Activated naive CD8-positive, alpha-beta T cell treated with anti-CD3 and anti-CD28 coated beads, Interleukin-2, amount 50 U/mL, for 16 hours (primary cell): ENCODE measurements around the gene FAM168A.

Source experiments
- DNase-seq: peaks from one replicate; pipeline ENCODE4 v3.0.0-alpha.2; 2020; ENCODE audit warnings: low read depth, low spot score

FAM168A gene

DNA sequence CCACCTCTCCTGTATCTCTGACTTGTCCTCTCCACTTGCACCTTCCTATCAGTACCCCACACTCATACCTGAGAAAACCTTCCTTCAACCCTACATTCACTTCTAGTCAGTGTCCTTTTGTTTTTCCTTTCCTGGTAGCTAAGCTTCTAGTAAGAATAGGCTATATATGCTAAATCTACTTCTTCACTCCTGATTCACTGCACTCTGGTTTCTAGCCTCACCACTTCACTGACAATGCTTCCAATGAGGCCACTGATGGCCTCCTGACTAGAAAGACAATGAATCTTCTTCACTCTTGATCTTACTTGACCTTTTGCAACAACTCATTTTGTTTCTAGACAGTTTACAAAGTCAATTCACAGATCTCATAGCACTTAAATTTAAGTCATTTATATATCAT, 169.7 kb downstream of the FAM168A start:
- no peak for DNase-seq

- no peak for DNase-seq
These were observed 171.6 kb downstream of the FAM168A start for GRCh38 chr11:73426219-73426850.

DNA sequence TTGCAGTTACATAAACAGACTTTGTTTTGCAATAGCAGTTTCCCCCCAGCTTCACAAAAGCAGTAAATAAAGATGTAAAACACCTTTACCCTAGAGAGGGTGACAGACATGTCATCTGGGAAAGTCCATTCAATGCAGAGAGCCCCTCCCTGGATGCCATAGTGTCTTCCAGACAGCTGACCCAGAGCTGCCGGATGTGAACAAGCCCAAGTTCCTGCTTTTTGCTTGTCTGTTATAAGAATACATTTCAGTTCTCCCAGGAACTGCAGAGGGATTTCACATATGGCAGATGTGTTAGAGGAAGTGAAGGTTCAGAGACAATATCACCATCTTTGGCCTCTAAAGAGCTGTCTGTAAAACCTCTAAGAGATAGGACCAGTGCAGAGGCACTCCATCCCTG, 172.8 kb downstream of the FAM168A start:
- DNase-seq: no peak

DNA sequence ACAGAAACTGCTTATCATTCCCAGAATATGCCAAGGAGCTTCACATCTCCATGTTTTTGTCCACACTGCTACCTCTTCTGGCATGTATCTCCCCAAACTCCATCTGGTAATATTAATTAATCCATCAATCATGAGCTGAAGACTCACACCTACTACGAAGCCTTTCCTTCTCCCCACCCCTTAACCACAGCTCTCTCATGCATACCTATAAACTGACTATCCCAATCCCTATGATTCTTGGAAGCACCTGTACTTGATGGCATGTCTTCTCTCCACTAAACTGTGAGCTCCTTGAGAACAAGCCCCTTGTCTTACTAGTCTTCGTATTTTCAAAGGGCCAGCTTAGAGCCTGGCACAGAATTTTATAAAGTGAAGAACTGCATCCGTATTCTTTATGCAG, 174.4 kb downstream of the FAM168A start:
- no peak for DNase-seq

DNA sequence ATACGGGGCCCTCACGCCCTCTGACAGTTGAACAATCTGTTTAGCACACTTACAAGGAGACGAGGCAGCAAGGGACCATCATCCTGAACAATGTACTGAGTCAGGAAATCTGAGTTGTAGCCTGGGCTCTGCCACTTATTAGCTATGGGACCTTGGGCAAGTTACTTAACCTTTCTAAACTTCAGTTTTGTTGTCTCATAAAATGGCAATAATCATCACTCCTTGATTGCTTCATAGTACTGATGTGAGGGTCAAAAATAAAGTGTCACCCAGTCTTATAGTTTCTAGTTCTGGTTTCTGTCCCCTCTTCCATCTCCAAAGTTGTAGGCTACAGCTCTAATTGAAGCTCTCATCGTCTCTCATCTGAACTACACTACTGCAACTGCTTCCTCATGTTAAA, 175.0 kb downstream of the FAM168A start:
- DNase-seq: no peak

DNA sequence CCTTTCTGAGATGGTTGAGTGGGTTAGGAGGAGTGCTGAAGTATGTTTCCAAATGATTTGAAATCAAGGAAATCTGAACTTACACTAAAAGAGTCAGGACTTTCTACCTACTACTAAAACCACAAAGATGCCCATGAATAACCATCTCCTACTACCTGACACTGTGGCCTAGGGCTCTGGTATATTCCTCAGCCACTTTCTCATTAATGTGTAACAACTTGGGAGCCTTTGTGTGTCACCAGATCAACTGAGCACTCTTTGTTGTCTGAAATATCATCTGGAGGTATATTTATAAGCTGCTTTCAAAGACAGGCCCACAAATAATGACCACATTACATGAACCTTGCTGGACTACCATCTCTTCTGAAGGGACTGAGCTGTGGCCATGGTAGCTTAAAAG, 177.8 kb downstream of the FAM168A start:
- DNase-seq: no peak

- DNase-seq: no peak
These were observed 181.1 kb downstream of the FAM168A start for GRCh38 chr11:73416786-73417185.

GRCh38 chr11:73415854-73416615, 181.9 kb downstream of the FAM168A start:
- no peak for DNase-seq

DNA sequence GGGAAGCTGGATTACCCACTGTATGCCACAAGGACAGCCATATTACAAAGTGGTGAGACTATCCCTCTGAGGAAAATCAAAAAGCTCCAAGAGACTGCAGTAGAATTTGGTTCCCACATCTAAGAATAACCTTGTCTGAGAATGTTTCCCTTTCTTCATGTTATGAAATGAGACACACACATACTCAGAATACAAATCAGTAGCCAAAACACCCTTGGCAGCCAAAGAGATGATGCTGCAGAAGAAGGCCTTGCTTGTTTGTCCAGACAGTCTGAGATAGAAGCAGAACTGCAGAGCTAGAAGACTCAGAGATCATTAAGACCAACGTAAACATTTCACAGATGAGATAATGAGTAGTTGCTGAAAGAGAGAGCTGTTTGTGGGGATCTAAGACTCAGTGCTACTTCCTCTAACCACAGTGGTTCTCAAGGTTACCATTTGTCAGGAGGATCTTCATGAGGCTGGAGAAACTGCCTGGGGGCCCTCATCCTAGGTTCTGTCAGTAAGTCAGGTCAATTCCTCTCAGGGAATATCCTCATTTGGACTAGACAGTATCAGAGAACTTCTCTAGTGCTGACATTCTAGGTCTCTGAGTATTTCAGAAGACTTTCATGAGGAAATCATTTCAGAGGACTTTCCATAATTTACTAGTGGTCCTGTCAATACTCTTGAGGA, 182.8 kb downstream of the FAM168A start:
- DNase-seq: no peak

DNA sequence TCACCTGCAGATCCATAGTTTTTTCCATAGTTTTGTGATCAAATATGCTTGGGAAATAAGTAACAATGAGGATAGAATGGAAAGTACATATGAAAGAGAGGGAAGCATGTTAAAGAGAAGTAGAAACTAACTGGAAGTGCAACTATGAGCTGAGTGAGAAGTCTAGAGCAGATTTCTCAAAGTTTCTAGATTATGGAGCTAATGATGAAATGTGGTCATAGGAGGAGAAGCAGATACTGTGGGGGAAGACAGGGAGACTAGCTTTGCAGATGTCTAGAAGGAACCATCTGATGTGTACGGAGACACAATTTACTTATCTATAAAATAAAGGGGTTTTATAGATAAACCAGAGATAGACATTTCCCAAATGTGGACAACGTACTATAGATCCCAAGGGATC, 184.7 kb downstream of the FAM168A start:
- DNase-seq: no peak

DNA sequence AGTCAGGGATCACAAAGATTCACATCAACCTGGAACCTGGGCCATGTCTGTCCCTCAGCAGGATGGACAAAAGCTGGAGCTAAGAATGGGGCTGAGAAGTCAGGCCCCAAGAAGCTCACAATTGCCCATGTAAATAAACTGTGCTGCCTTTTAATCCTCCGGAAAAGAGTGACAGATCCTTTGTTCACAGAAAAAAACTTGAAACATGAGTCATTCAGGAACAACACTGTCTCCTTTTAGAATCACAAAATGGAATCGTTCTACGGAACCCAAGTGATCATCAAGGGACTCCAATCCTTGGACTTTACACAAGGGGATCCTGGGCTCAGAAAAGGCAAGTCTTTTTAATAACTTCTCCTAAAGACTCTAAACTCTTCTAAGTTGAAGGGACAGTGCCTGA, 185.6 kb downstream of the FAM168A start:
- DNase-seq: no peak

DNA sequence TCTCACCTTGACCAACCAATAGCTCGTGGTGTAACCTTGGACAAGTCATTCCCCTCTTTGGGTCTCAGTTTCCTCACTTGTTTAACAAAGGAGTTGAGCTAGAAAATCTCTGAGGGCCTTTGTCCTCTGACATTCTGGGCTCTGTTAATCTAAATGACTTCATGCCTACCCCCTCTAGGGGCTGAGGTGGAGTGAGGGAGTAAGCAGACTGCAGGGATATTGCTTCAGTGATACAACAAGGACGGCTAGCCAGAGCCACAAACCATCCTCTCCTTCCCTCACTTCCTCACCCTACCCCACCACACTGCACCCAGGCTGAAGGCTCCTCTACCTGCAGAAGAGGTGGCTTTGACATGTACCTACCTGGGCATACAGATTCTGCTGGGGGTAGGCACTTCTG, 186.9 kb downstream of the FAM168A start:
- DNase-seq: no peak

DNA sequence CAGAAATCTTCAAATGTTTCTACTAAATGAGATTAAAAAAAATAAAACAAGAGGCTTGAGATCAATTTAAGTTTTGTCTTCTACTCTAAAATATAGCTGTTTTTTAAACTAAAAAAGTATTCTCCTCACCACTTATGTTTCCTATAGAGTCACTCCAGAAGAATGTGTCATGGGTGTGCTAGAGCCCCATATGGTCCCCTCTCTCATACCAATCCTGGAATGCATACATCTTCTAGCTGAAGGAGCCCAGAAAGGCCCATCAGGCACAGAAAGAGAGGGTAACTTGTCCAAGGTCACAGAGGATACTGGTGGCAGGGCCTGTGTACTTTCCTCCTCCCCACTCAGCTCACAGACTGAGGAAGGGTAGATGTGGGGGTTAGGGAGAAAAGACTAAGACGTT, 187.3 kb downstream of the FAM168A start:
- DNase-seq: no peak

GRCh38 chr11:73409431-73409830, 188.5 kb downstream of the FAM168A start:
- DNase-seq: no peak

- DNase-seq: no peak
These were observed 191.3 kb downstream of the FAM168A start for GRCh38 chr11:73406619-73407018.

DNA sequence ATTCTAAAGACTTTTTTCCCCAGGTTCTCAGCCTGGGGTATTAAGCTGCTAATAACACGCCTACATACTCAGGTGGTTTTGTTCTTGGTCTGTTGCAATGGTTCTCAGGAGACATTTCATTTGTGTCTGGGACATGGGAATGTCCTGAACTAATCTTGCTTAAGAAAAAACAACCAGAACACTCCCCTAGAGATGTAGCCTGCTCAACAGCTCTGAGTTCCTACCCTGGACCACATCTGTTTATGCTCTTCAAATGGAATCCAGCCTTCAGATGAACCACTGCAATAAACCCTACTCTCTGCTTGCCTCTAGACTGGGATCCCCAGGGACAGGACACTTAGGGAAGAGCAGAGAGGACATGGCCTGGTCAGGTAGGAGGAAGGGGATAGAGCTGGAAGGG, 191.8 kb downstream of the FAM168A start:
- no peak for DNase-seq

DNA sequence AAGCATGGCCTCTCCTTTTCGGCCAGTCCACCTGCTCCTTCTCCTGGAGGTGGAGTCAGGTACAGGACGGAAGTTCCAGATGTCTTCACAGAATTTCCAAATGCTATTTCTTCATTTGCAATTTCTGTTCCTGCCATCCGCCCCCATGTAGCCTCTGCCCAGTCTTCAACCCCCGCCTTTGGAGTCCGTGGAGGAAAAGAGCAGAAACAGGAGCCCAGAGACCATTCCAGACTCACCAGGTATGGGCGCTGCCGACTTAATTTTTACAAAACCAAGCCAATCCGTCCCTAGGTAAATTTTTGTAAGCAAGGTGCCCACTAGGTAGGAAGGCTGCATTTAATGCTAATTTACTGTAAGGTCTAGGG, 192.8 kb downstream of the FAM168A start:
- DNase-seq: no peak

GRCh38 chr11:73404506-73405145, 193.3 kb downstream of the FAM168A start:
- no peak for DNase-seq

DNA sequence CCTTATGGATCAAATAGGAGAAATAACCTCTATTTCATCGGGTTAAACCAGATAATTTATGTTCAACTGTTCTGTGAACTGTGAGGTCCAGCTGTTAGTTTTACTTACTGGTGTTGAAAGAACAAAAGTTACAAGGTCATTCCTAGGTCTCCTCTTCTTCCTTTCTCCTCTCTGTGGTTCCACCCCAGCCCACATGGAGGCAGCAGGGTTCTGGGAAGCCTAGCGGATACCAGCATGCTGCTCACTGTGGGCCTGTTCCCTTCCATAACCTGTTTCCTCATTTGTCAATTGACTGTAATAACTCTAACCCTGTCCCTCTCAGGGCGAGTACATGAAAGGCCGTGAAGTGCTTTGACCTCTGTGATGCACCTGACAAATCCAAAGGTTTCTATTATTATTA, 193.9 kb downstream of the FAM168A start:
- no peak for DNase-seq

DNA sequence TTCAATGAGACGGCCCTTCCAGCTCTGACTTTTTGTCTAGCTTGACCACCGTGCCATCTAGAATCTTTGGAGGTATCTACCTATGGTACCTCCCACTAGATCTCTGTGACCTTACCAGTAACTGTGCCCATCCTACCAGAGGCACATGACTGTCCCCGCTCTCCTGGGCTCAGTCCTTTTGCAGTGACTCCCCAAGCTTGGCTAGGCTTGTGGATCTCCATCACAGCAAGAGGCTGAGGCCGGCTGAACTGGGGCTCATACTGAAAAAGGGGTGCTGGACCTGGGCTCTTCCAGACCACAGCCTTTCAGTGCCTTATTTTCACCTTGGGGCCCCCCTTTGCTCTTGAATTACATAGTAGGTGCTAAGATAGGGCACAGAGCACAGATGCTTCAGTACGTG, 194.4 kb downstream of the FAM168A start:
- DNase-seq: no peak

DNA sequence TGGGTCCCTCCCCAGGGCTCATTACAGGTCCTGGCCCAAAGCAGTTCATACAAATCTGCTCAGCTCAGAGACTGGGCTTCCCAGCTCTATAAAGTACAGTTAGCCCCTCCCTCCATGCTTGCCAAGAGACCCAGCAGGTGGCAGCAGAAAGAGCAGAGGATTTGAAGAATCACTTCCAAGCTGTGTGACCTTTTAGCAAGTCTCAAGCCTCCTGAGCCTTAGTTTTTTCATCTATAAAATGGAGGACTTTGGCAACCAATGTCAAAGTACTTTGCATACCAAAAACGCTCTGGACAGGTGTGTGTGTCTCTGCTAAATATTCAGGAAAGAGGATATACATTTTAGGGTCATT, 195.1 kb downstream of the FAM168A start:
- DNase-seq: no peak

DNA sequence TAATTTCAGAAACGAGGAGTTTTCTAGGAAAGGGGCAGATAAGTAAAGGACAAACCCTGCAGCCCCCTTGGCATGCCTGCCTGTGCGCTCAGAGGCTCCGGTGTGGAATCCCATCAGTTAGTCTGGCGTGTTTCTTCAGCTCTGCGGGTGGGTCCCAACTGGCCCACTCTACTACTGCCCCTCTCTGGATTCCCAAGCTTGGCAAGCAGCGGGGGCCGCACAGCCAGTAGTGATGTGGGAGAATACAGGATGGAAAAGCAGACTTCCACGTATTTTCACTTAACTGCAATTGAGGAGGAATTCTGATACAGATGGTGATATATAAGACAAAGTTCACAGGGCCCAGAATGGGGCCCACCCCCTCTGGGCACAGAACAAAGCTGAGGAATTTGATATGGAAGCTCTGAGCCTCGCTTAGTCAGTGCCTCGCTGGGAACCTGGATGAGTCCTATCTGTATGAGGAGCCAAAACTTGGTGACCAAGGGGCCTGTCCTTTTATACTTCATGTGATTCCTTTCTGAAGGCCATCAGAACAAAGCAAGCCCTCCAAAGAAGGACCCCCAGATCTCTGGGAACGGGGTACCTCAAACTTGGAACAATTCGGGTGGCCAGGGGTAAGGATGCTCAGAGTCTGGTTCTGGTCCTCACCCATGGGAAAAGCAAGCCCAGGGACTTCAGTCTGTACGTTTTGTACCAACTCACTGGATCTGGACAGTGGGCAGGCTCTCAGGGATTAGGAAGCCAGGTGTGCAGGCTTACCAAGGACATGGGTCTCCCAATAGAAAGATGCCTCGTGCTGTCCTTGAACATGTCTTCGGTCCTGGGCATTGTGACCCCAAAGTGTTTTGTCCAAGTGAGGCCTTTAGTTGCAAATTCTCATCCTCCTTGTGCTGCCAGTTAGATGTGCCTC, 195.7 kb downstream of the FAM168A start:
- DNase-seq: no peak
